IMR-90 (cell line): ENCODE data around the gene RHBDF1. TPM values are rescaled to one million over a fixed set of nuclear protein-coding genes. Genes with fewer than 3 reads are reported as not detected.

ENCODE experiments used
- ATAC-seq: fragments of 200-7000 bp; cut with Tn5 transposase; 2 replicates; pipeline ENCODE4 v1.9.1; 2020; ENCODE audit warnings: low read depth, mild to moderate bottlenecking, moderate library complexity
- BruUV-seq: library from RNA; stranded (reverse); fragments of 400-500 nt; replicated peaks from 2 replicates; lab custom pipeline; 2021; lab: Mats Ljungman, UMichigan
- CTCF ChIA-PET: fragments of 300-600 bp; formaldehyde crosslinking; extraction: SDS; loops from one replicate; lab custom pipeline; 2021; ENCODE audit warnings: antibody characterized with exemption; lab: Yijun Ruan, JAX
- POLR2A ChIA-PET: fragments of 300-600 bp; sonication (Branson Sonifier 250); formaldehyde crosslinking; loops from one replicate; lab custom pipeline; 2022; ENCODE audit warnings: antibody characterized with exemption; ENCODE audit not compliant: unreplicated experiment; lab: Charles Lee
- DNase-seq: peaks from one replicate; pipeline ENCODE4 v3.0.0; 2013
- H2AFZ ChIP-seq: replicated peaks from 2 replicates; pipeline ENCODE3; 2013; ENCODE audit warnings: low read length, mild to moderate bottlenecking; ENCODE audit not compliant: poor library complexity
- H2AK5ac ChIP-seq: 2 replicates; pipeline ENCODE4 v1.6.1; 2013; ENCODE audit warnings: low read depth, low read length, inconsistent platforms
- H2AK9ac ChIP-seq: replicated peaks from 2 replicates; pipeline ENCODE3; 2013; ENCODE audit warnings: mild to moderate bottlenecking, low read depth, low read length, moderate library complexity; ENCODE audit not compliant: poor library complexity
- H2BK120ac ChIP-seq: 2 replicates; pipeline ENCODE4 v1.6.1; 2013; ENCODE audit warnings: low read depth, low read length, inconsistent platforms
- H2BK15ac ChIP-seq: 3 replicates; pipeline ENCODE4 v1.6.1; 2013; ENCODE audit warnings: low read depth, low read length, inconsistent platforms
- H2BK20ac ChIP-seq: 2 replicates; pipeline ENCODE4 v1.6.1; 2013; ENCODE audit warnings: low read depth, mild to moderate bottlenecking, inconsistent platforms, low read length, moderate library complexity
- H2BK5ac ChIP-seq: 2 replicates; pipeline ENCODE4 v1.6.1; 2013; ENCODE audit warnings: mild to moderate bottlenecking, low read depth, low read length, inconsistent platforms; ENCODE audit not compliant: poor library complexity, severe bottlenecking
- H3K14ac ChIP-seq: replicated peaks from 2 replicates; pipeline ENCODE4 v1.6.1; 2013; ENCODE audit warnings: low read depth, low read length, inconsistent platforms
- H3K18ac ChIP-seq: 2 replicates; pipeline ENCODE4 v1.6.1; 2013; ENCODE audit warnings: low read depth, low read length, control low read depth
- H3K23ac ChIP-seq: 2 replicates; pipeline ENCODE4 v1.6.1; 2013; ENCODE audit warnings: low read depth, low read length, inconsistent platforms
- H3K27ac ChIP-seq: 2 replicates; pipeline ENCODE4 v1.5.1; 2013; ENCODE audit warnings: mild to moderate bottlenecking, control low read depth, low read length; ENCODE audit not compliant: insufficient read depth
- H3K27me3 ChIP-seq: 2 replicates; pipeline ENCODE4 v1.6.1; 2013; ENCODE audit warnings: low read length; ENCODE audit not compliant: control insufficient read depth, insufficient read depth
- H3K36me3 ChIP-seq: 2 replicates; pipeline ENCODE4 v1.6.1; 2013; ENCODE audit warnings: low read length, mixed read lengths; ENCODE audit not compliant: control insufficient read depth, insufficient read depth
- H3K4ac ChIP-seq: 2 replicates; pipeline ENCODE4 v1.6.1; 2013; ENCODE audit warnings: low read depth, low read length, inconsistent platforms
- H3K4me1 ChIP-seq: 2 replicates; pipeline ENCODE4 v1.6.1; 2013; ENCODE audit warnings: low read length, mixed read lengths; ENCODE audit not compliant: control insufficient read depth, insufficient read depth
- H3K4me2 ChIP-seq: 2 replicates; pipeline ENCODE4 v1.6.1; 2013; ENCODE audit warnings: low read depth, mild to moderate bottlenecking, control low read depth, low read length, moderate library complexity
- H3K4me3 ChIP-seq: 2 replicates; pipeline ENCODE4 v1.5.1; 2013; ENCODE audit warnings: low read depth, mild to moderate bottlenecking, control low read depth, low read length, moderate library complexity; ENCODE audit not compliant: insufficient read depth
- H3K56ac ChIP-seq: 2 replicates; pipeline ENCODE4 v1.6.1; 2013; ENCODE audit warnings: low read length, inconsistent platforms; ENCODE audit not compliant: insufficient read depth; ENCODE audit errors: extremely low read depth
- H3K79me1 ChIP-seq, 2 experiments: 2 replicates each; pipeline ENCODE4 v1.6.1; 2013; ENCODE audit warnings: low read length in 2 of 2, inconsistent platforms in 1 of 2, low read depth in 1 of 2
- H3K9ac ChIP-seq: 2 replicates; pipeline ENCODE4 v1.6.1; 2013; ENCODE audit warnings: low read depth, low read length, control low read depth
- H3K9me1 ChIP-seq: 2 replicates; pipeline ENCODE4 v1.6.1; 2013; ENCODE audit warnings: low read length, inconsistent platforms; ENCODE audit not compliant: insufficient read depth
- H3K9me3 ChIP-seq: 2 replicates; pipeline ENCODE4 v1.6.1; 2013; ENCODE audit warnings: low read length; ENCODE audit not compliant: control insufficient read depth, insufficient read depth
- H4K20me1 ChIP-seq: 2 replicates; pipeline ENCODE4 v1.6.1; 2013; ENCODE audit warnings: low read length, inconsistent platforms; ENCODE audit not compliant: insufficient read depth
- H4K5ac ChIP-seq: 2 replicates; pipeline ENCODE4 v1.6.1; 2013; ENCODE audit warnings: mild to moderate bottlenecking, low read depth, low read length, control low read depth
- H4K8ac ChIP-seq, 2 experiments: 2 replicates each; pipeline ENCODE4 v1.6.1; 2013; ENCODE audit warnings: low read depth in 2 of 2, low read length in 2 of 2, control low read depth in 1 of 2, inconsistent platforms in 1 of 2
- H4K91ac ChIP-seq: 2 replicates; pipeline ENCODE4 v1.6.1; 2013; ENCODE audit warnings: low read depth, low read length, inconsistent platforms; ENCODE audit not compliant: insufficient read depth
- BHLHE40 ChIP-seq: fragments of 150-350 bp; IDR thresholded peaks from 2 replicates; pipeline ENCODE4 v1.6.1; 2016; ENCODE audit warnings: mild to moderate bottlenecking, low read depth, low read length
- FOS ChIP-seq: fragments of 150-350 bp; IDR thresholded peaks from 2 replicates; pipeline ENCODE4 v1.6.1; 2016; ENCODE audit warnings: low read depth, low read length
- MAFK ChIP-seq: IDR thresholded peaks from 2 replicates; pipeline ENCODE4 v1.6.1; 2012; ENCODE audit warnings: low read depth, low read length, improper control_type of control experiment
- MAZ ChIP-seq: IDR thresholded peaks from 2 replicates; pipeline ENCODE4 v1.6.1; 2012; ENCODE audit warnings: low read depth, mild to moderate bottlenecking, low read length, improper control_type of control experiment, moderate library complexity, borderline replicate concordance
- MXI1 ChIP-seq: IDR thresholded peaks from 2 replicates; pipeline ENCODE4 v1.6.1; 2012; ENCODE audit warnings: low read depth, mild to moderate bottlenecking, low read length, moderate library complexity, borderline replicate concordance
- NFE2L2 ChIP-seq: fragments of 150-350 bp; IDR thresholded peaks from 2 replicates; pipeline ENCODE4 v1.6.1; 2016; ENCODE audit warnings: low read depth, mild to moderate bottlenecking, low read length
- POLR2A ChIP-seq: IDR thresholded peaks from 2 replicates; pipeline ENCODE4 v1.6.1; 2012; ENCODE audit warnings: mild to moderate bottlenecking, low read depth, low read length
- RCOR1 ChIP-seq: IDR thresholded peaks from 2 replicates; pipeline ENCODE4 v1.6.1; 2012; ENCODE audit warnings: mild to moderate bottlenecking, low read length, improper control_type of control experiment; ENCODE audit not compliant: insufficient replicate concordance
- WGBS, 2 experiments: methylation state at CpG; one replicate each; pipeline versions ENCODE4 v1.1.5 to v1.1.7; 2013; ENCODE audit warnings: missing lambda C conversion rate in 2 of 2; ENCODE audit not compliant: insufficient read length in 1 of 2; ENCODE audit errors: extremely low coverage in 2 of 2; 5-methylcytosine and 5-hydroxymethylcytosine counted together
- dilution Hi-C: fragments of 300-500 bp; cut with HindIII; formaldehyde crosslinking; loops from one replicate; pipeline ENCODE4 v1.14.3; 2018; ENCODE audit warnings: low sequenced_read_pairs; ENCODE audit not compliant: unreplicated experiment
- in situ Hi-C: fragments of 300-500 bp; cut with MboI; formaldehyde crosslinking; loops from 3 replicates; pipeline ENCODE4 v1.14.3; 2019; ENCODE audit warnings: low sequenced_read_pairs, inconsistent platforms, mixed read lengths
- intact Hi-C: fragments of 100-400 bp; cut with micrococcal nuclease; formaldehyde crosslinking; loops from 2 replicates; pipeline ENCODE4 v1.10.0; 2022
- polyA plus RNA-seq, 3 experiments: library from polyadenylated mRNA; depleted of rRNA; stranded (reverse); fragments of >200 nt; gene quantifications; 2 replicates each; pipeline ENCODE4 v1.2.3, GENCODE V29; 2012; ENCODE audit warnings: low replicate concordance in 1 of 3
- total RNA-seq: library from RNA; depleted of rRNA; stranded (reverse); fragments of >200 nt; gene quantifications from 2 replicates; pipeline ENCODE4 v1.2.3, GENCODE V29; 2012

RHBDF1 gene
- total and polyA plus RNA-seq, 2 of the 4 experiments (the other 2 are of a cell fraction), result 13.8 to 86.6 TPM

- peak overlapping the region; percentile 98 for H3K27ac ChIP-seq
- TF ChIP-seq RCOR1 (peak; percentile 89), MXI1 (0 out of 2 replicates have a peak, but pooled peaks have one; percentile 58), POLR2A (0 out of 2 replicates have a peak, but pooled peaks have one; percentile 20), MAFK (no peak), MAZ (peak; percentile 98), NFE2L2 (no peak), FOS (peak; percentile 80), BHLHE40 (peak; percentile 71; the same call in 1 of the 2 replicates)
- H3K4me3 ChIP-seq, result no peak overlapping the region
- H3K9ac ChIP-seq, result peak overlapping the region; percentile 71
- peak overlapping the region; percentile 55; the same call in 1 of the 2 replicates for H2BK20ac ChIP-seq
- in situ Hi-C loops, result no loop called here
- dilution Hi-C loops, result no loop called here
- peaks cover 17% of the 10 kb centered on the region for H3K9me1 ChIP-seq
- H3K18ac ChIP-seq, result peak overlapping the region; percentile 42
- no peaks in the 10 kb centered on the region for H3K27me3 ChIP-seq
- H3K4me2 ChIP-seq, result peak overlapping the region; percentile 41
- H3K4me1 ChIP-seq, result peaks cover 43% of the 10 kb centered on the region
- H2AFZ ChIP-seq, result peak overlapping the region; percentile 74
- peak overlapping the region; percentile 93 for H3K4ac ChIP-seq
- POLR2A ChIA-PET, result no interaction called here
- ATAC-seq (peak; percentile 22), DNase-seq (peak; percentile 95)
- BruUV-seq, result no TSS peak
- H2AK5ac ChIP-seq, result peak overlapping the region; percentile 97
- CTCF ChIA-PET, result interaction anchor here (1.0 kb wide), 1 partner anchor 11 kb away, joined by 3 read pairs; no protein-coding TSS in a partner anchor
- H4K20me1 ChIP-seq, result peaks cover 12% of the 10 kb centered on the region
- 57% methylated on average over 3 of the region's 13 CpGs; no CpG with 5 or more reads in 1 of the 2 experiments for WGBS, 2 experiments
- H3K56ac ChIP-seq, result peak overlapping the region; percentile 81
- H2AK9ac ChIP-seq, result peak overlapping the region; percentile 96
- H3K9me3 ChIP-seq, result no peaks in the 10 kb centered on the region
- H2BK5ac ChIP-seq, result peak overlapping the region; percentile 94
- H3K36me3 ChIP-seq, result peaks cover 13% of the 10 kb centered on the region
- peak overlapping the region; percentile 64 for H3K23ac ChIP-seq
- H4K8ac ChIP-seq, result peak overlapping the region; percentile 92 to 95
- H4K91ac ChIP-seq, result peak overlapping the region; percentile 93
- intact Hi-C loops, result no loop called here
- H2BK15ac ChIP-seq, result peak overlapping the region; percentile 42; the same call in 1 of the 3 replicates
- H4K5ac ChIP-seq, result peak overlapping the region; percentile 86
- peak overlapping the region; percentile 81 for H3K14ac ChIP-seq
- H3K79me1 ChIP-seq, result peaks cover 7 to 34% of the 10 kb centered on the region in 2 experiments
- peak overlapping the region; percentile 82 for H2BK120ac ChIP-seq
These were observed 4.3 kb upstream of the RHBDF1 start for GRCh38 chr16:76535-77272.
